Ascending aorta (tissue), 2 donors: ENCODE data around the gene EPHB6. TPM values are rescaled to one million over a fixed set of nuclear protein-coding genes. Genes with fewer than 3 reads are reported as not detected.

Experiments used
- DNase-seq, 2 donors: peaks; one replicate each; pipeline ENCODE4 v3.0.0-alpha.2; 2019; ENCODE audit warnings: low spot score in 2 of 2
- H3K27ac ChIP-seq, 2 donors: fragments of 200-600 bp; sonication (generic); one replicate each; pipeline ENCODE4 v1.5.1; 2016 to 2017; ENCODE audit warnings: mild to moderate bottlenecking in 1 of 2
- H3K27me3 ChIP-seq: fragments of 200-600 bp; sonication (generic); one replicate; pipeline ENCODE4 v1.5.1; 2017
- H3K36me3 ChIP-seq, 2 donors: fragments of 200-600 bp; sonication (generic); one replicate each; pipeline ENCODE4 v1.5.1; 2016
- H3K4me1 ChIP-seq, 2 donors: fragments of 200-600 bp; sonication (generic); one replicate each; pipeline ENCODE4 v1.5.1; 2016 to 2017; ENCODE audit warnings: mild to moderate bottlenecking in 1 of 2
- H3K4me3 ChIP-seq, 2 donors: fragments of 200-600 bp; sonication (generic); one replicate each; pipeline ENCODE4 v1.5.1; 2016 to 2017; ENCODE audit warnings: mild to moderate bottlenecking in 1 of 2
- H3K9me3 ChIP-seq, 2 donors: fragments of 200-600 bp; sonication (generic); one replicate each; pipeline ENCODE4 v1.5.1; 2016
- CTCF ChIP-seq, 3 experiments: fragments of 200-600 bp in 2 of 3; fragments of 450-650 bp in 1 of 3; sonication (generic) in 2 of 3; IDR thresholded peaks; one replicate each; pipeline ENCODE4 v1.5.1; 2016 to 2019; ENCODE audit warnings: antibody characterized with exemption in 3 of 3, mild to moderate bottlenecking in 1 of 3, moderate library complexity in 1 of 3
- intact Hi-C: fragments of 100-400 bp; cut with DNase I; formaldehyde crosslinking; loops from one replicate; pipeline ENCODE4 v1.15.1; 2023
- total RNA-seq: library from RNA; depleted of rRNA; stranded (reverse); fragments of >200 nt; gene quantifications from one replicate; pipeline ENCODE4 v1.1.0, GENCODE V29; 2016

The EPHB6 gene
- total RNA-seq, 1 donor from 2014 or later, result 13.1 TPM

GRCh38 chr7:142855756-142856564 lies 1.1 kb downstream of the EPHB6 start:
- DNase-seq, result peak in 1 of 2 donors; percentile 84
- no peak for TF ChIP-seq CTCF (IDR thresholded peaks at IDR 0.05)
- no peaks in the 10 kb centered on the region for H3K36me3 ChIP-seq
- H3K27ac ChIP-seq, result peak overlapping the region in 1 of 2 donors; percentile 9
- H3K27me3 ChIP-seq, result no peaks in the 10 kb centered on the region
- no peaks in the 10 kb centered on the region for H3K9me3 ChIP-seq
- H3K4me1 ChIP-seq, result peaks cover 0 to 8% of the 10 kb centered on the region in 2 donors
- peak overlapping the region; percentile 77 to 78 for H3K4me3 ChIP-seq
- intact Hi-C loops, result loop anchor here (2.0 to 10.0 kb wide), 3 partner anchors 153 to 529 kb away; partner anchors contain the start of gene ZYX

GRCh38 chr7:142856565-142857245 lies 1.8 kb downstream of the EPHB6 start:
- H3K27ac ChIP-seq, result peak overlapping the region in 1 of 2 donors; percentile 9
- intact Hi-C loops, result loop anchor here (10.0 kb wide), 1 partner anchor 528 kb away; the partner anchor contains the start of gene ZYX
- DNase-seq, result no peak

GRCh38 chr7:142857625-142858024 lies 2.7 kb downstream of the EPHB6 start:
- no peak for TF ChIP-seq CTCF (IDR thresholded peaks at IDR 0.05)
- H3K27me3 ChIP-seq, result no peaks in the 10 kb centered on the region

More at GRCh38 chr7:142856565-142857245, 1.8 kb downstream of the EPHB6 start:
- Histone ChIP-seq H3K4me1 (peaks cover 0 to 8% of the 10 kb centered on the region in 2 donors), H3K4me3 (peak overlapping the region in 1 of 2 donors; percentile 78), H3K27me3 (no peaks in the 10 kb centered on the region), H3K9me3 (no peaks in the 10 kb centered on the region), H3K36me3 (peaks cover under 1 to 1% of the 10 kb centered on the region in 2 donors)
- TF ChIP-seq CTCF (IDR thresholded peaks at IDR 0.05), result no peak

GRCh38 chr7:142859411-142859810 lies 4.5 kb downstream of the EPHB6 start:
- H3K4me1 ChIP-seq, result peaks cover 0 to 8% of the 10 kb centered on the region in 2 donors
- DNase-seq, result no peak
- H3K27me3 ChIP-seq, result no peaks in the 10 kb centered on the region
- H3K4me3 ChIP-seq, result no peak overlapping the region
- H3K36me3 ChIP-seq, result peaks cover 8 to 18% of the 10 kb centered on the region in 2 donors
- no peak for TF ChIP-seq CTCF (IDR thresholded peaks at IDR 0.05)
- H3K9me3 ChIP-seq, result no peaks in the 10 kb centered on the region
- H3K27ac ChIP-seq, result no peak overlapping the region
- intact Hi-C loops, result loop anchor here (10.0 kb wide), 1 partner anchor 525 kb away; the partner anchor contains the start of gene ZYX

More at GRCh38 chr7:142857625-142858024, 2.7 kb downstream of the EPHB6 start:
- H3K4me3 ChIP-seq, result no peak overlapping the region
- peaks cover 0 to 8% of the 10 kb centered on the region in 2 donors for H3K4me1 ChIP-seq
- peaks cover 4 to 5% of the 10 kb centered on the region in 2 donors for H3K36me3 ChIP-seq
- H3K27ac ChIP-seq, result no peak overlapping the region
- H3K9me3 ChIP-seq, result no peaks in the 10 kb centered on the region
- no peak for DNase-seq
- intact Hi-C loops, result loop anchor here (10.0 kb wide), 1 partner anchor 527 kb away; the partner anchor contains the start of gene ZYX

- H3K27ac ChIP-seq, result no peak overlapping the region
- no peak overlapping the region for H3K4me3 ChIP-seq
- H3K27me3 ChIP-seq, result no peaks in the 10 kb centered on the region
- intact Hi-C loops, result loop anchor here (10.0 kb wide), 1 partner anchor 525 kb away; the partner anchor contains the start of gene ZYX
- peaks cover 0 to 8% of the 10 kb centered on the region in 2 donors for H3K4me1 ChIP-seq
- no peak for DNase-seq
- TF ChIP-seq CTCF (IDR thresholded peaks at IDR 0.05), result no peak
- no peaks in the 10 kb centered on the region for H3K9me3 ChIP-seq
- H3K36me3 ChIP-seq, result peaks cover 8 to 22% of the 10 kb centered on the region in 2 donors
Observed at GRCh38 chr7:142859829-142860228, 5.0 kb downstream of the EPHB6 start.
